ENCODE results near the gene TWIST1.

DNA sequence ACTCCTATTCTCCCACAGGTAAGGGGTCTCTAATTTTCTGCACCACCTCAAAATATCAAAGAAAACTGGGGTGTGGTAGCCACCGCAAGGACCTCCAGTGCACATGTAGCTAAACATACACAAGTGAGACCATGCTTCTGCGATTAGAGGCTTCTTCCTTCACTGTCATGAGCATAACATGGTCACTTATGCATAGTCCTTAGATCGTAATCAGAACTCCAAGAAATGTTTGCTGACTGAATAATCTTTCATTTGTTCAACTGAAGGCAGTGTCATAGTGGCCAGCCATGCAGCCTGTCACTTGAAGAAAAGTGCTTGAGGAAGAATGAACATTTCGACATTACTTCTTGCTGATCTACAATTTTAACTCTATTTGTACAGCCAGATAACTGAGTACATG lies 14.6 kb downstream of the TWIST1 start:
- TF ChIP-seq POLR2A (IDR thresholded peaks at IDR 0.05; ENCODE audit: low read length) (no peak), GATA1 (IDR thresholded peaks at IDR 0.05; ENCODE audit: low read depth, low read length) (no peak)
